Transverse colon (tissue), 3 donors: ENCODE measurements around the gene CABP7.

Experiments
- CTCF ChIP-seq, 5 experiments: fragments of 200-600 bp in 3 of 5; fragments of 450-650 bp in 2 of 5; sonication (generic) in 3 of 5; IDR thresholded peaks; 1 replicate in 2 of 5; 2 replicates in 3 of 5; pipeline ENCODE4 v1.5.1; 2016 to 2017; ENCODE audit warnings: antibody characterized with exemption in 5 of 5, inconsistent platforms in 3 of 5, mild to moderate bottlenecking in 2 of 5, moderate library complexity in 1 of 5
- EP300 ChIP-seq: sonication (generic); formaldehyde crosslinking; IDR thresholded peaks from one replicate; pipeline ENCODE4 v1.6.1; 2017; ENCODE audit warnings: antibody characterized with exemption, low read depth
- POLR2A ChIP-seq: fragments of 450-650 bp; IDR thresholded peaks from one replicate; pipeline ENCODE4 v1.6.1; 2016; ENCODE audit warnings: antibody characterized with exemption, mild to moderate bottlenecking, moderate library complexity

- TF ChIP-seq CTCF (IDR thresholded peaks at IDR 0.05) (no peak), EP300 (no peak), POLR2A (no peak)
These were observed 60.4 kb downstream of the CABP7 start for GRCh38 chr22:29780220-29780619.
